IMR-90 (cell line): Measurements from ENCODE around the gene SHB. TPM values are rescaled to one million over a fixed set of nuclear protein-coding genes. Genes with fewer than 3 reads are reported as not detected.
A peak's percentile ranks its signal among the peaks of the same experiment; 100 is the strongest.

Experiments
- ATAC-seq: fragments of 200-7000 bp; cut with Tn5 transposase; 2 replicates; pipeline ENCODE4 v1.9.1; 2020; ENCODE audit warnings: low read depth, mild to moderate bottlenecking, moderate library complexity
- BruUV-seq: library from RNA; stranded (reverse); fragments of 400-500 nt; replicated peaks from 2 replicates; lab custom pipeline; 2021; lab: Mats Ljungman, UMichigan
- CTCF ChIA-PET: fragments of 300-600 bp; formaldehyde crosslinking; extraction: SDS; loops from one replicate; lab custom pipeline; 2021; ENCODE audit warnings: antibody characterized with exemption; lab: Yijun Ruan, JAX
- POLR2A ChIA-PET: fragments of 300-600 bp; sonication (Branson Sonifier 250); formaldehyde crosslinking; loops from one replicate; lab custom pipeline; 2022; ENCODE audit warnings: antibody characterized with exemption; ENCODE audit not compliant: unreplicated experiment; lab: Charles Lee
- DNase-seq: peaks from one replicate; pipeline ENCODE4 v3.0.0; 2013
- H2AFZ ChIP-seq: replicated peaks from 2 replicates; pipeline ENCODE3; 2013; ENCODE audit warnings: low read length, mild to moderate bottlenecking; ENCODE audit not compliant: poor library complexity
- H2AK5ac ChIP-seq: 2 replicates; pipeline ENCODE4 v1.6.1; 2013; ENCODE audit warnings: low read depth, low read length, inconsistent platforms
- H2AK9ac ChIP-seq: replicated peaks from 2 replicates; pipeline ENCODE3; 2013; ENCODE audit warnings: mild to moderate bottlenecking, low read depth, low read length, moderate library complexity; ENCODE audit not compliant: poor library complexity
- H2BK120ac ChIP-seq: 2 replicates; pipeline ENCODE4 v1.6.1; 2013; ENCODE audit warnings: low read depth, low read length, inconsistent platforms
- H2BK15ac ChIP-seq: 3 replicates; pipeline ENCODE4 v1.6.1; 2013; ENCODE audit warnings: low read depth, low read length, inconsistent platforms
- H2BK20ac ChIP-seq: 2 replicates; pipeline ENCODE4 v1.6.1; 2013; ENCODE audit warnings: low read depth, mild to moderate bottlenecking, inconsistent platforms, low read length, moderate library complexity
- H2BK5ac ChIP-seq: 2 replicates; pipeline ENCODE4 v1.6.1; 2013; ENCODE audit warnings: mild to moderate bottlenecking, low read depth, low read length, inconsistent platforms; ENCODE audit not compliant: poor library complexity, severe bottlenecking
- H3K14ac ChIP-seq: replicated peaks from 2 replicates; pipeline ENCODE4 v1.6.1; 2013; ENCODE audit warnings: low read depth, low read length, inconsistent platforms
- H3K18ac ChIP-seq: 2 replicates; pipeline ENCODE4 v1.6.1; 2013; ENCODE audit warnings: low read depth, low read length, control low read depth
- H3K23ac ChIP-seq: 2 replicates; pipeline ENCODE4 v1.6.1; 2013; ENCODE audit warnings: low read depth, low read length, inconsistent platforms
- H3K27ac ChIP-seq: 2 replicates; pipeline ENCODE4 v1.5.1; 2013; ENCODE audit warnings: mild to moderate bottlenecking, control low read depth, low read length; ENCODE audit not compliant: insufficient read depth
- H3K27me3 ChIP-seq: 2 replicates; pipeline ENCODE4 v1.6.1; 2013; ENCODE audit warnings: low read length; ENCODE audit not compliant: control insufficient read depth, insufficient read depth
- H3K36me3 ChIP-seq: 2 replicates; pipeline ENCODE4 v1.6.1; 2013; ENCODE audit warnings: low read length, mixed read lengths; ENCODE audit not compliant: control insufficient read depth, insufficient read depth
- H3K4ac ChIP-seq: 2 replicates; pipeline ENCODE4 v1.6.1; 2013; ENCODE audit warnings: low read depth, low read length, inconsistent platforms
- H3K4me1 ChIP-seq: 2 replicates; pipeline ENCODE4 v1.6.1; 2013; ENCODE audit warnings: low read length, mixed read lengths; ENCODE audit not compliant: control insufficient read depth, insufficient read depth
- H3K4me2 ChIP-seq: 2 replicates; pipeline ENCODE4 v1.6.1; 2013; ENCODE audit warnings: low read depth, mild to moderate bottlenecking, control low read depth, low read length, moderate library complexity
- H3K4me3 ChIP-seq: 2 replicates; pipeline ENCODE4 v1.5.1; 2013; ENCODE audit warnings: low read depth, mild to moderate bottlenecking, control low read depth, low read length, moderate library complexity; ENCODE audit not compliant: insufficient read depth
- H3K56ac ChIP-seq: 2 replicates; pipeline ENCODE4 v1.6.1; 2013; ENCODE audit warnings: low read length, inconsistent platforms; ENCODE audit not compliant: insufficient read depth; ENCODE audit errors: extremely low read depth
- H3K79me1 ChIP-seq, 2 experiments: 2 replicates each; pipeline ENCODE4 v1.6.1; 2013; ENCODE audit warnings: low read length in 2 of 2, inconsistent platforms in 1 of 2, low read depth in 1 of 2
- H3K9ac ChIP-seq: 2 replicates; pipeline ENCODE4 v1.6.1; 2013; ENCODE audit warnings: low read depth, low read length, control low read depth
- H3K9me1 ChIP-seq: 2 replicates; pipeline ENCODE4 v1.6.1; 2013; ENCODE audit warnings: low read length, inconsistent platforms; ENCODE audit not compliant: insufficient read depth
- H3K9me3 ChIP-seq: 2 replicates; pipeline ENCODE4 v1.6.1; 2013; ENCODE audit warnings: low read length; ENCODE audit not compliant: control insufficient read depth, insufficient read depth
- H4K20me1 ChIP-seq: 2 replicates; pipeline ENCODE4 v1.6.1; 2013; ENCODE audit warnings: low read length, inconsistent platforms; ENCODE audit not compliant: insufficient read depth
- H4K5ac ChIP-seq: 2 replicates; pipeline ENCODE4 v1.6.1; 2013; ENCODE audit warnings: mild to moderate bottlenecking, low read depth, low read length, control low read depth
- H4K8ac ChIP-seq, 2 experiments: 2 replicates each; pipeline ENCODE4 v1.6.1; 2013; ENCODE audit warnings: low read depth in 2 of 2, low read length in 2 of 2, control low read depth in 1 of 2, inconsistent platforms in 1 of 2
- H4K91ac ChIP-seq: 2 replicates; pipeline ENCODE4 v1.6.1; 2013; ENCODE audit warnings: low read depth, low read length, inconsistent platforms; ENCODE audit not compliant: insufficient read depth
- BHLHE40 ChIP-seq: fragments of 150-350 bp; IDR thresholded peaks from 2 replicates; pipeline ENCODE4 v1.6.1; 2016; ENCODE audit warnings: mild to moderate bottlenecking, low read depth, low read length
- CEBPB ChIP-seq: IDR thresholded peaks from 2 replicates; pipeline ENCODE4 v1.6.1; 2012; ENCODE audit warnings: low read depth, low read length, improper control_type of control experiment
- CHD1 ChIP-seq: IDR thresholded peaks from 2 replicates; pipeline ENCODE4 v1.6.1; 2012; ENCODE audit warnings: low read depth, low read length, improper control_type of control experiment
- FOS ChIP-seq: fragments of 150-350 bp; IDR thresholded peaks from 2 replicates; pipeline ENCODE4 v1.6.1; 2016; ENCODE audit warnings: low read depth, low read length
- MAZ ChIP-seq: IDR thresholded peaks from 2 replicates; pipeline ENCODE4 v1.6.1; 2012; ENCODE audit warnings: low read depth, mild to moderate bottlenecking, low read length, improper control_type of control experiment, moderate library complexity, borderline replicate concordance
- MXI1 ChIP-seq: IDR thresholded peaks from 2 replicates; pipeline ENCODE4 v1.6.1; 2012; ENCODE audit warnings: low read depth, mild to moderate bottlenecking, low read length, moderate library complexity, borderline replicate concordance
- NFE2L2 ChIP-seq: fragments of 150-350 bp; IDR thresholded peaks from 2 replicates; pipeline ENCODE4 v1.6.1; 2016; ENCODE audit warnings: low read depth, mild to moderate bottlenecking, low read length
- RAD21 ChIP-seq: IDR thresholded peaks from 2 replicates; pipeline ENCODE4 v1.6.1; 2012; ENCODE audit warnings: low read length, improper control_type of control experiment
- SMC3 ChIP-seq: fragments of 150-350 bp; IDR thresholded peaks from 2 replicates; pipeline ENCODE4 v1.6.1; 2016; ENCODE audit warnings: low read depth, mild to moderate bottlenecking, antibody characterized with exemption, low read length, moderate library complexity
- USF2 ChIP-seq: fragments of 150-350 bp; IDR thresholded peaks from 2 replicates; pipeline ENCODE4 v1.6.1; 2017; ENCODE audit warnings: mild to moderate bottlenecking, antibody characterized with exemption, low read length, low read depth
- WGBS, 2 experiments: methylation state at CpG; one replicate each; pipeline versions ENCODE4 v1.1.5 to v1.1.7; 2013; ENCODE audit warnings: missing lambda C conversion rate in 2 of 2; ENCODE audit not compliant: insufficient read length in 1 of 2; ENCODE audit errors: extremely low coverage in 2 of 2; 5-methylcytosine and 5-hydroxymethylcytosine counted together
- dilution Hi-C: fragments of 300-500 bp; cut with HindIII; formaldehyde crosslinking; loops from one replicate; pipeline ENCODE4 v1.14.3; 2018; ENCODE audit warnings: low sequenced_read_pairs; ENCODE audit not compliant: unreplicated experiment
- in situ Hi-C: fragments of 300-500 bp; cut with MboI; formaldehyde crosslinking; loops from 3 replicates; pipeline ENCODE4 v1.14.3; 2019; ENCODE audit warnings: low sequenced_read_pairs, inconsistent platforms, mixed read lengths
- intact Hi-C: fragments of 100-400 bp; cut with micrococcal nuclease; formaldehyde crosslinking; loops from 2 replicates; pipeline ENCODE4 v1.10.0; 2022
- polyA plus RNA-seq, 3 experiments: library from polyadenylated mRNA; depleted of rRNA; stranded (reverse); fragments of >200 nt; gene quantifications; 2 replicates each; pipeline ENCODE4 v1.2.3, GENCODE V29; 2012; ENCODE audit warnings: low replicate concordance in 1 of 3
- total RNA-seq: library from RNA; depleted of rRNA; stranded (reverse); fragments of >200 nt; gene quantifications from 2 replicates; pipeline ENCODE4 v1.2.3, GENCODE V29; 2012

SHB gene
- total and polyA plus RNA-seq, 2 of the 4 experiments (the other 2 are of a cell fraction): 6.1 to 20.4 TPM

DNA sequence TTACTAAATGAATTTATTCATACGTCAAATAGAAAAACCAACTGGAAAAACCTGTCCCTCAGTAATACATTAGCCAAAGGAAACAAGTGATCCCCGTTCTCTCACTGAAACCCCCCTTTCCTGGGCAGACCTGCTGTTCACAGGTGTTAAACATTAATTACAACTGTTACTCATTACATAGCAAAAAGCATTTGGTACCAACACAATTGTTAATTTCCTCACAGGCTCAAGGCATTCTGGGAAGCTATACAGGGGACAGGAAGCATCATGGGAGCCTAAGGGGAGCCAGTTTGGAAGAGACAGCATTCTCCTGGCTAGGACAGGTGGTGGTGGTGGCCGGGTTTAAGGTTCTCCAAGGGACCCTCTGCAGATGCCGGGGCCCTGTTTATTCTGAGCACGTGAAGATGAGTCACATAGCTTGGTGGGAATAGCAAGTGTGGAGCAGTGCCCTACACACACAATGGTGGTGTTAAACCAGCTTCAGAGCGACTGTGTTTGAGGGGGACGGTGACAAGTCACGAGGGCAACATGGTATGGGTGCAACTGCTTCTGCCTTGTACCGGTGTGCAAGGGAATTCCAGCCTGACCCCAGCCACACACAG lies 102.5 kb downstream of the SHB start:
- H3K56ac ChIP-seq: no peak overlapping the region
- peak overlapping the region; percentile 41 to 77 for H4K8ac ChIP-seq
- H3K9me1 ChIP-seq: peaks cover 62% of the 10 kb centered on the region
- H2BK5ac ChIP-seq: peak overlapping the region; percentile 48
- peak overlapping the region; percentile 57; the same call in 1 of the 2 replicates for H2BK120ac ChIP-seq
- H3K4me2 ChIP-seq: no peak overlapping the region
- H3K18ac ChIP-seq: peak overlapping the region; percentile 49
- peak overlapping the region; percentile 55 for H3K4ac ChIP-seq
- BruUV-seq: no TSS peak
- H3K27me3 ChIP-seq: no peaks in the 10 kb centered on the region
- H3K4me1 ChIP-seq: peaks cover 51% of the 10 kb centered on the region
- TF ChIP-seq SMC3 (no peak), FOS (no peak), MAZ (no peak), USF2 (peak; percentile 72), BHLHE40 (peak; percentile 95), NFE2L2 (no peak), CHD1 (no peak), CEBPB (no peak), MXI1 (no peak), RAD21 (no peak)
- intact Hi-C loops (loop anchor here (5.0 kb wide), 1 partner anchor 41 kb away; no protein-coding TSS in a partner anchor), in situ Hi-C loops (no loop called here), dilution Hi-C loops (no loop called here)
- H3K14ac ChIP-seq: peak overlapping the region; percentile 42; the same call in 1 of the 2 replicates
- H4K20me1 ChIP-seq: peaks cover 24% of the 10 kb centered on the region
- ATAC-seq: no peak
- H2AFZ ChIP-seq: no peak overlapping the region
- H3K79me1 ChIP-seq: peaks cover 66 to 98% of the 10 kb centered on the region in 2 experiments
- DNase-seq: peak; percentile 55
- ChIA-PET POLR2A (no interaction called here), CTCF (interaction anchor here (1.4 to 1.5 kb wide), 2 partner anchors 17 to 53 kb away, joined by 3 to 4 read pairs; no protein-coding TSS in a partner anchor)
- H3K27ac ChIP-seq: peak overlapping the region; percentile 33; the same call in 1 of the 2 replicates
- peak overlapping the region; percentile 49; the same call in 2 of the 3 replicates for H2BK15ac ChIP-seq
- peaks cover 34% of the 10 kb centered on the region for H3K36me3 ChIP-seq
- 63% methylated on average over 4 of the region's 9 CpGs; no CpG with 5 or more reads in 1 of the 2 experiments for WGBS, 2 experiments
- H4K5ac ChIP-seq: peak overlapping the region; percentile 43
- no peak overlapping the region for H3K4me3 ChIP-seq
- peak overlapping the region; percentile 76 for H2AK9ac ChIP-seq
- H2AK5ac ChIP-seq: peak overlapping the region; percentile 91
- no peak overlapping the region for H3K9ac ChIP-seq
- H4K91ac ChIP-seq: peak overlapping the region; percentile 74; the same call in 1 of the 2 replicates
- no peaks in the 10 kb centered on the region for H3K9me3 ChIP-seq
- peak overlapping the region; percentile 75; the same call in 1 of the 2 replicates for H2BK20ac ChIP-seq
- peak overlapping the region; percentile 18; the same call in 1 of the 2 replicates for H3K23ac ChIP-seq
